Skeletal muscle tissue (tissue), 4 donors: ENCODE data around the gene LMNA. TPM values are rescaled to one million over a fixed set of nuclear protein-coding genes. Genes with fewer than 3 reads are reported as not detected.

Experiments used
- H3K27ac ChIP-seq: one replicate; pipeline ENCODE4 v1.7.0; 2013; ENCODE audit warnings: mild to moderate bottlenecking, low read depth, low read length, inconsistent platforms
- H3K27me3 ChIP-seq, 3 donors: one replicate each; pipeline ENCODE4 v1.7.0; 2013; ENCODE audit warnings: low read length in 3 of 3; ENCODE audit not compliant: control insufficient read depth in 3 of 3, insufficient read depth in 3 of 3
- H3K36me3 ChIP-seq, 3 donors: one replicate each; pipeline ENCODE4 v1.7.0; 2013; ENCODE audit warnings: low read length in 3 of 3; ENCODE audit not compliant: control insufficient read depth in 3 of 3, insufficient read depth in 3 of 3
- H3K4me1 ChIP-seq, 3 donors: one replicate each; pipeline ENCODE4 v1.7.0; 2013; ENCODE audit warnings: low read length in 3 of 3, mild to moderate bottlenecking in 3 of 3; ENCODE audit not compliant: control insufficient read depth in 3 of 3, insufficient read depth in 3 of 3
- H3K4me3 ChIP-seq, 3 donors: one replicate each; pipeline ENCODE4 v1.7.0; 2013; ENCODE audit warnings: low read length in 3 of 3
- H3K9ac ChIP-seq, 3 donors: one replicate each; pipeline ENCODE4 v1.7.0; 2013; ENCODE audit warnings: low read length in 3 of 3, mild to moderate bottlenecking in 3 of 3, moderate library complexity in 2 of 3, low read depth in 1 of 3
- H3K9me3 ChIP-seq, 3 donors: one replicate each; pipeline ENCODE4 v1.7.0; 2013; ENCODE audit warnings: low read length in 3 of 3; ENCODE audit not compliant: control insufficient read depth in 3 of 3
- total RNA-seq: library from RNA; depleted of rRNA; stranded (reverse); fragments of >200 nt; gene quantifications from one replicate; pipeline ENCODE4 v1.2.3, GENCODE V29; 2014
- donor health status: Osteomylitis.

LMNA gene
- total RNA-seq, 1 donor from 2014 or later: 399 TPM

GRCh38 chr1:156104065-156104810 lies 10.3 kb upstream of the LMNA start:
- no peaks in the 10 kb centered on the region for H3K36me3 ChIP-seq
- peak overlapping the region; percentile 98 for H3K27ac ChIP-seq
- H3K9me3 ChIP-seq: no peaks in the 10 kb centered on the region
- peak overlapping the region in 2 of 3 donors; percentile 35 to 38 for H3K4me3 ChIP-seq
- no peaks in the 10 kb centered on the region for H3K27me3 ChIP-seq
- H3K9ac ChIP-seq: peak overlapping the region; percentile 53 to 73 (median 60)
- peaks cover 69 to 74% (median 70%) of the 10 kb centered on the region in 3 donors for H3K4me1 ChIP-seq

- Histone ChIP-seq H3K9me3 (no peaks in the 10 kb centered on the region), H3K9ac (peak overlapping the region; percentile 76 to 92 (median 84)), H3K4me3 (peak overlapping the region; percentile 35 to 68 (median 38)), H3K27ac (peak overlapping the region; percentile 98), H3K27me3 (no peaks in the 10 kb centered on the region), H3K36me3 (no peaks in the 10 kb centered on the region), H3K4me1 (peaks cover 69 to 77% (median 71%) of the 10 kb centered on the region in 3 donors)
Observed at GRCh38 chr1:156104861-156105832, 9.4 kb upstream of the LMNA start.

- peak overlapping the region; percentile 98 for H3K27ac ChIP-seq
- H3K27me3 ChIP-seq: no peaks in the 10 kb centered on the region
- H3K9me3 ChIP-seq: no peaks in the 10 kb centered on the region
- H3K9ac ChIP-seq: peak overlapping the region; percentile 73 to 87 (median 84)
- H3K36me3 ChIP-seq: no peaks in the 10 kb centered on the region
- peak overlapping the region; percentile 63 to 79 (median 66) for H3K4me3 ChIP-seq
- H3K4me1 ChIP-seq: peaks cover 70 to 82% (median 71%) of the 10 kb centered on the region in 3 donors
Observed at GRCh38 chr1:156106624-156107488, 7.7 kb upstream of the LMNA start.

- H3K27ac ChIP-seq: peak overlapping the region; percentile 98
- peak overlapping the region in 1 of 3 donors; percentile 28 for H3K9ac ChIP-seq
- peak overlapping the region in 2 of 3 donors; percentile 22 to 43 for H3K4me3 ChIP-seq
- no peaks in the 10 kb centered on the region for H3K27me3 ChIP-seq
- H3K36me3 ChIP-seq: no peaks in the 10 kb centered on the region
- H3K9me3 ChIP-seq: no peaks in the 10 kb centered on the region
- H3K4me1 ChIP-seq: peaks cover 67 to 81% (median 69%) of the 10 kb centered on the region in 3 donors
Observed at GRCh38 chr1:156108057-156108456, 6.5 kb upstream of the LMNA start.

- Histone ChIP-seq H3K4me1 (peaks cover 66 to 80% (median 68%) of the 10 kb centered on the region in 3 donors), H3K4me3 (no peak overlapping the region), H3K36me3 (no peaks in the 10 kb centered on the region), H3K27me3 (no peaks in the 10 kb centered on the region), H3K9ac (peak overlapping the region; percentile 10 to 28 (median 23)), H3K9me3 (no peaks in the 10 kb centered on the region), H3K27ac (peak overlapping the region; percentile 98)
Observed at GRCh38 chr1:156108664-156109241, 5.8 kb upstream of the LMNA start.

GRCh38 chr1:156110252-156110651 lies 4.3 kb upstream of the LMNA start:
- no peak overlapping the region for H3K4me3 ChIP-seq
- H3K4me1 ChIP-seq: peaks cover 58 to 78% (median 59%) of the 10 kb centered on the region in 3 donors
- no peak overlapping the region for H3K9ac ChIP-seq
- no peaks in the 10 kb centered on the region for H3K9me3 ChIP-seq
- H3K27me3 ChIP-seq: no peaks in the 10 kb centered on the region
- no peak overlapping the region for H3K27ac ChIP-seq
- peaks cover 0 to 4% (median 4%) of the 10 kb centered on the region in 3 donors for H3K36me3 ChIP-seq

- Histone ChIP-seq H3K9ac (no peak overlapping the region), H3K36me3 (peaks cover 0 to 6% (median 4%) of the 10 kb centered on the region in 3 donors), H3K4me3 (no peak overlapping the region), H3K27me3 (no peaks in the 10 kb centered on the region), H3K4me1 (peaks cover 50 to 69% (median 50%) of the 10 kb centered on the region in 3 donors), H3K9me3 (no peaks in the 10 kb centered on the region), H3K27ac (no peak overlapping the region)
Observed at GRCh38 chr1:156111355-156111962, 3.1 kb upstream of the LMNA start.

GRCh38 chr1:156112276-156113137 lies 2.0 kb upstream of the LMNA start:
- Histone ChIP-seq H3K27ac (peak overlapping the region; percentile 34), H3K4me3 (no peak overlapping the region), H3K9ac (peak overlapping the region in 1 of 3 donors; percentile 66), H3K4me1 (peaks cover 44 to 63% (median 44%) of the 10 kb centered on the region in 3 donors), H3K9me3 (no peaks in the 10 kb centered on the region), H3K27me3 (no peaks in the 10 kb centered on the region), H3K36me3 (peaks cover 0 to 6% (median 4%) of the 10 kb centered on the region in 3 donors)
